ENCODE measurements around the gene PSMB11. TPM values are rescaled to one million over a fixed set of nuclear protein-coding genes. Genes with fewer than 3 reads are reported as not detected.

PSMB11 gene
- total and polyA plus RNA-seq, 10 of the 15 experiments (the other 5 are each of a cell fraction or from before 2014, with no cell fraction given): not detected

DNA sequence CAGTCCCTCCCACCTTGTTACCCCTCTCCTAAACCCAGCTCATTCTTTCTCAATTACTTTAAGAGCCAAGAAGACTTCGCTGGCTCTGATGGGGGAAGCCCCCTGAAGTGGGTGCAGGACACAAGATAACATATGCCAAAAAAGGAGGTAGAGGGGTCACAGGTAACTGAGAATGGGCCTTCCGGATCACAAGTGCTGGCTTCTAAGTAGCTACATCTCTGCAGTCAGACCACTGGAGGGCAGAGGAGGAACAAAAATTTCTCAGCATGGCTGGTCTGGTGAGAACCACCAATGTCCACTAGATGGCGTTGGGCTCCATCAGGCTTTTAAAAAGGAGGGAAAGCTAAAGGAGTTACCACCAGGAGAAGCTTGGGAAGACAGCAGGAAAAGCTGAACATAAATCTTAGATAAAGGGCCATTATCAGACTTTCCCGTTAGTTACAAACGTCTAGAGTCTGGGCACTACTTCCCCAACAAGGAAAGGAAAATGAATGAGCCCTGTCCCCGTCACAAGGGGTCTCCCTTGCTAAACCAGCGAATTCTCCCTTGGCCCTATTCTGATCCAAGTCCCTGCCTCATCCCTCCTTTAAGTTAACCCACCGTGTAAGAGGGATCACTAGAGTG lies 26.9 kb downstream of the PSMB11 start:
- FAIRE-seq: peak; percentile 99
- RAD21 ChIA-PET (ENCODE audit: unreplicated experiment): interaction anchor here (0.5 to 1.9 kb wide), 25 partner anchors 8 to 1514 kb away, joined by 3 to 27 read pairs (median 4); partner anchors contain the start of genes ACIN1, C14orf119 and HAUS4
- no TSS peak for BruUV-seq (replicated peaks)
- no peak for TF ChIP-seq SREBF2 (IDR thresholded peaks at IDR 0.05; ENCODE audit: low read length)
- no peak for TF ChIP-seq KDM1A (IDR thresholded peaks at IDR 0.05; ENCODE audit: borderline replicate concordance)
- no peak for TF ChIP-seq JUNB (IDR thresholded peaks at IDR 0.05)
- TF ChIP-seq IKZF1 (conservative IDR thresholded peaks at IDR 0.05): peak; percentile 65
- TF ChIP-seq CEBPZ (IDR thresholded peaks at IDR 0.05; ENCODE audit: low read depth, low read length): no peak
- no peak for TF ChIP-seq PML (IDR thresholded peaks at IDR 0.05; ENCODE audit: low read length)
- TF ChIP-seq TBL1XR1 (IDR thresholded peaks at IDR 0.05; ENCODE audit: low read depth, low read length): no peak
- no peak for TF ChIP-seq EP300 (IDR thresholded peaks at IDR 0.05; ENCODE audit: borderline replicate concordance in 1 of 2, control insufficient read depth in 1 of 2, low read depth in 2 of 2, low read length in 2 of 2)
- TF ChIP-seq USF2 (IDR thresholded peaks at IDR 0.05; ENCODE audit: borderline replicate concordance, low read depth, low read length): no peak
- no peak for TF ChIP-seq REST (IDR thresholded peaks at IDR 0.05; ENCODE audit: low read depth, low read length)
- TF ChIP-seq FOXK2 (IDR thresholded peaks at IDR 0.05): no peak
- TF ChIP-seq POLR2A (IDR thresholded peaks at IDR 0.05; ENCODE audit: low read depth, low read length): no peak
- TF ChIP-seq DPF2 (IDR thresholded peaks at IDR 0.05): no peak
- TF ChIP-seq SIN3A (IDR thresholded peaks at IDR 0.05; ENCODE audit: low read depth, low read length): no peak
- TF ChIP-seq POLR2AphosphoS2 (IDR thresholded peaks at IDR 0.05; ENCODE audit: low read depth, low read length): no peak

More for the DNA sequence above, 26.9 kb downstream of the PSMB11 start:
- Histone ChIP-seq H2AFZ (ENCODE audit: control insufficient read depth, low read depth, low read length) (no peak overlapping the region), H4K20me1 (ENCODE audit: control insufficient read depth, insufficient read depth) (peaks cover 9% of the 10 kb centered on the region; the same call in 1 of the 2 replicates), H3K36me3 (ENCODE audit: control insufficient read depth in 2 of 2, insufficient read depth in 2 of 2, low read length in 1 of 2) (peaks cover 18 to 31% of the 10 kb centered on the region in 2 experiments), H3K4me1 (ENCODE audit: control insufficient read depth, insufficient read depth, low read length) (peaks cover 11% of the 10 kb centered on the region; the same call in 1 of the 2 replicates), H3K27ac (ENCODE audit: control insufficient read depth, insufficient read depth) (no peak overlapping the region), H3K9ac (ENCODE audit: control insufficient read depth, insufficient read depth, low read length) (no peak overlapping the region), H3K27me3 (replicated peaks in 1 of 2; ENCODE audit: control insufficient read depth in 2 of 2, insufficient read depth in 2 of 2, low read length in 1 of 2) (no peaks in the 10 kb centered on the region), H3K4me3 (no peak overlapping the region), H3K9me3 (replicated peaks; ENCODE audit: control insufficient read depth, insufficient read depth, low read length) (no peaks in the 10 kb centered on the region), H3K4me2 (ENCODE audit: control insufficient read depth, insufficient read depth) (peak overlapping the region; percentile 56; the same call in 1 of the 2 replicates), H3K79me2 (ENCODE audit: control insufficient read depth, insufficient read depth, low read length) (peaks cover 36% of the 10 kb centered on the region)
- ChIA-PET SMC1A (ENCODE audit: uncharacterized antibody, unreplicated experiment) (interaction anchor here (0.5 to 2.2 kb wide), 32 partner anchors 9 to 1630 kb away, joined by 3 to 23 read pairs (median 4); partner anchors contain the start of genes ACIN1, C14orf119, CDH24 and CEBPE), CTCF (interaction anchor here (0.6 to 4.2 kb wide), 68 partner anchors 10 to 762 kb away, joined by 3 to 80 read pairs (median 6); partner anchors contain the start of genes ACIN1, AJUBA, C14orf119 and CDH24), POLR2A (interaction anchor here (0.5 to 1.8 kb wide), 7 partner anchors 8 to 180 kb away, joined by 4 to 9 read pairs (median 5); partner anchors contain the start of genes ACIN1, C14orf119 and PRMT5)
- DNase-seq (ENCODE audit: low read depth, low spot score) (peak; percentile 67), ATAC-seq (peak; percentile 91)
- 29% methylated on average over 8 of the region's 8 CpGs for WGBS (ENCODE audit: insufficient coverage, insufficient replicate concordance, low lambda C conversion rate, missing lambda C conversion rate)
- intact Hi-C loops (cut with micrococcal nuclease; ENCODE audit: unreplicated experiment): loop anchor here (2.0 kb wide), 1 partner anchor 118 kb away; no protein-coding TSS in a partner anchor
- in situ Hi-C loops (cut with MboI): no loop called here
